ENCODE measurements around the gene SEMA4G.

Gene SEMA4G

GRCh38 chr10:100945754-100946153 is 23.6 kb upstream of the SEMA4G start:
- Histone ChIP-seq H3K27ac (ENCODE audit: extremely low read depth, low read depth, low read length) (no peak overlapping the region), H3K36me3 (ENCODE audit: control insufficient read depth in 2 of 2, insufficient read depth in 1 of 2, low read length in 2 of 2) (peaks cover 89 to 90% of the 10 kb centered on the region in 2 experiments), H3K4me3 (ENCODE audit: low read depth, low read length) (no peak overlapping the region), H3K4me1 (ENCODE audit: control insufficient read depth, insufficient read depth, low read length) (no peaks in the 10 kb centered on the region), H3K9me3 (ENCODE audit: control insufficient read depth, insufficient read depth, low read depth, low read length) (no peaks in the 10 kb centered on the region)
- ChIA-PET CTCF (interaction anchor here (0.6 to 1.3 kb wide), 3 partner anchors 11 to 71 kb away, joined by 3 read pairs; no protein-coding TSS in a partner anchor), POLR2A (no interaction called here)
- TF ChIP-seq ZNF175 (tag by site-specific recombination; IDR thresholded peaks at IDR 0.05) (no peak), ZBTB7A (tag by site-specific recombination; IDR thresholded peaks at IDR 0.05; ENCODE audit: low read depth) (no peak), SALL2 (tag by site-specific recombination; IDR thresholded peaks at IDR 0.05; ENCODE audit: borderline replicate concordance) (no peak), ZIC2 (tag by site-specific recombination; IDR thresholded peaks at IDR 0.05) (no peak), ZSCAN4 (tag by site-specific recombination; IDR thresholded peaks at IDR 0.05) (no peak)

GRCh38 chr10:100948916-100949315 is 20.4 kb upstream of the SEMA4G start:
- Histone ChIP-seq H3K36me3 (ENCODE audit: control insufficient read depth in 2 of 2, insufficient read depth in 1 of 2, low read length in 2 of 2) (peaks cover 80 to 87% of the 10 kb centered on the region in 2 experiments), H3K27ac (ENCODE audit: extremely low read depth, low read depth, low read length) (no peak overlapping the region), H3K4me3 (ENCODE audit: low read depth, low read length) (no peak overlapping the region), H3K9me3 (ENCODE audit: control insufficient read depth, insufficient read depth, low read depth, low read length) (no peaks in the 10 kb centered on the region), H3K4me1 (ENCODE audit: control insufficient read depth, insufficient read depth, low read length) (no peaks in the 10 kb centered on the region)
- ChIA-PET POLR2A (no interaction called here), CTCF (no interaction called here)
- TF ChIP-seq PATZ1 (tag by site-specific recombination; IDR thresholded peaks at IDR 0.05) (no peak), CTCF (tag by site-specific recombination; IDR thresholded peaks at IDR 0.05) (no peak), MZF1 (tag by site-specific recombination; IDR thresholded peaks at IDR 0.05; ENCODE audit: borderline replicate concordance) (no peak), ZNF843 (tag by site-specific recombination; IDR thresholded peaks at IDR 0.05) (no peak), GLIS1 (tag by site-specific recombination; IDR thresholded peaks at IDR 0.05) (no peak), ZNF341 (tag by site-specific recombination; IDR thresholded peaks at IDR 0.05; ENCODE audit: low read depth) (no peak), ZNF692 (tag by site-specific recombination; IDR thresholded peaks at IDR 0.05) (no peak), KLF10 (tag by site-specific recombination; IDR thresholded peaks at IDR 0.05) (no peak), ZNF596 (tag by site-specific recombination; IDR thresholded peaks at IDR 0.05) (no peak), ZBTB17 (tag by site-specific recombination; IDR thresholded peaks at IDR 0.05) (no peak), OSR2 (tag by site-specific recombination; IDR thresholded peaks at IDR 0.05) (no peak), ZNF2 (tag by site-specific recombination; IDR thresholded peaks at IDR 0.05) (no peak), ZNF426 (tag by site-specific recombination; IDR thresholded peaks at IDR 0.05) (no peak), PBX3 (CRISPR knock-in tag; IDR thresholded peaks at IDR 0.05) (no peak), ZNF211 (tag by site-specific recombination; IDR thresholded peaks at IDR 0.05; ENCODE audit: low read depth) (no peak), ZNF112 (tag by site-specific recombination; IDR thresholded peaks at IDR 0.05) (no peak), ZNF24 (tag by site-specific recombination; IDR thresholded peaks at IDR 0.05) (no peak), ZNF600 (tag by site-specific recombination; IDR thresholded peaks at IDR 0.05) (no peak), ZNF670 (tag by site-specific recombination; IDR thresholded peaks at IDR 0.05; ENCODE audit: low read depth) (no peak), SP7 (tag by site-specific recombination; IDR thresholded peaks at IDR 0.05) (no peak)

All from HEK293 (cell line).